Ovary (tissue), 3 donors: ENCODE results near the gene CLRN1.

Experiments
- CTCF ChIP-seq, 3 donors: fragments of 450-650 bp in 2 of 3; fragments of 200-600 bp in 1 of 3; IDR thresholded peaks; one replicate each; pipeline versions ENCODE4 v1.5.1 to v1.8.0; 2016 to 2022; ENCODE audit warnings: antibody characterized with exemption in 3 of 3, mild to moderate bottlenecking in 1 of 3
- POLR2A ChIP-seq: fragments of 450-650 bp; IDR thresholded peaks from one replicate; pipeline ENCODE4 v1.6.1; 2017; ENCODE audit warnings: antibody characterized with exemption, mild to moderate bottlenecking, moderate library complexity
- donor health status: DM: no; HTN: no; CAD: no.

DNA sequence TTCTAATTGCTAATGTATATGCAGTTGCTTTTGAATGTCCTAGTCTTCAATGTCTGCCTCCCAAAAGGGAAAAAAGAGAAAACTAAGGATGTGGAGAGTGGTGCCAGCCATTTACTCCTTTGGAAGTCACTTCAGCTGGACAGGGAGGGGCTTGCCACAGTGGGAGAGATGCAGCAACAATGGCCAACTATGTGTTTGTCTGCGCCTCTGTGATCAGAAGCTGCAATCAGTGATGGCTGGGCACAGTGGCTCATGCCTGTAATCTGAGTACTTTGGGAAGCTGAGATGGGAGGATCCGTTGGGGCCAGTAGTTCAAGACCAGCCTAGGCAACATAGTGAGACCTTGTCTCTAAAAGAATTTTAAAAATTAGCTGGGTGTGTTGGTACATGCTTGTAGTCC is 16.7 kb upstream of the CLRN1 start:
- TF ChIP-seq CTCF (IDR thresholded peaks at IDR 0.05) (no peak), POLR2A (no peak)
